Activated naive CD4-positive, alpha-beta T cell treated with Interleukin-2 at 50 U/mL for 16 hours (primary cell): ENCODE measurements around the gene DOK6.

ENCODE experiments used
- DNase-seq: peaks from one replicate; pipeline ENCODE4 v3.0.0-alpha.2; 2020

Gene DOK6

GRCh38 chr18:69697689-69698088 lies 297.0 kb downstream of the DOK6 start:
- DNase-seq: no peak

GRCh38 chr18:69701305-69701704 lies 300.6 kb downstream of the DOK6 start:
- no peak for DNase-seq

GRCh38 chr18:69703461-69703860 lies 302.8 kb downstream of the DOK6 start:
- no peak for DNase-seq

GRCh38 chr18:69705987-69706386 lies 305.3 kb downstream of the DOK6 start:
- DNase-seq: no peak

GRCh38 chr18:69708844-69709243 lies 308.2 kb downstream of the DOK6 start:
- DNase-seq: no peak

GRCh38 chr18:69715191-69715795 lies 314.6 kb downstream of the DOK6 start:
- no peak for DNase-seq

GRCh38 chr18:69717586-69717985 lies 316.9 kb downstream of the DOK6 start:
- DNase-seq: no peak

DNA sequence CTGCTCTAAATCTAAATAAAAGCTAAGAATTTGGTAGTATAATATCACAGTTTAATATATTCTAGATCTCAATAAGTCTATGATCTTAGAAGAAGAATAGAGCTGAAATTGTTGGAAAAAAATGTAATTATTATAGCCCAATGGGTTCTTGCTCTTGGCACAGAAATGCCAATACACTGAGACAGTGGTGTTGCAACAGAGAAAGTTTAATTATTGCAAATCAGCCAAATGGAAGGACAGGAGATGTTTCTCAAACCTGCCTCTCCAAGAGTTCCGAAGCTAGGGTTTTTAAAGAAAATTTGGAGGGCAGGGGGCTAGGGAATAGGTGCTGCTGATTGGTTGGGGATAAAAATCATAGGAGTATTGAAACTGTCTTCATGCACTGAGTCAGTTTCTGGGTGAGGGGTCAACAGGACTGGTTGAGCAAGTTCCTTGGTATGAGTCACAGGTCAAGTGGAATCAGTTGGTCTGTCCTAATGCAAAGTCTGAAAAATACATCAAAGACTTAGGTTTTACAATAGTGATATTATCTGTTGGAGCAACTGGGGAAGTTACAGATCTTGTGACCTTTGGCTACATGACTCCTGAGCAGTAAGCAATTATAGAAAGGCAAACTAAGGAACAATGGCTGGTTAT lies 318.3 kb downstream of the DOK6 start:
- DNase-seq: no peak

- DNase-seq: no peak
Observed at GRCh38 chr18:69720422-69720821, 319.7 kb downstream of the DOK6 start.

DNA sequence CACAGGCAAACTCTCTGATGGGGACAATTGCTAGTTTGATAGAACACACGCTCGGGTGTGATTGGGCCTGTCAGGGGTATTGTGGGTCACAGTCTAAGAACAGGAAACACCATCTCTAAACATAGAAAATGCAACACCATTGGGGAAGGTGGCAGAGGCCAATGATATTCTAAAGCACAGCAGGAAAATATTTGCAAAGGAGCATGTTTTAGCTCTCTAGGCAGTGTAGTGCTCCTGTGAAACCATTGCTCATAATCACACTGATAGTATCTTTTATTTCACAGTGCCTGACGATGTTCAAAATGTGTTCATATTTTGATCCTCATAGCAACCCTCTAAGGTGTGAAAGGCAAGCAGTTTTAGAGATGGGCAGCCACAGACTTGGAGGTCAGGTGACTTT lies 322.7 kb downstream of the DOK6 start:
- no peak for DNase-seq

- no peak for DNase-seq
Observed at GRCh38 chr18:69725009-69725408, 324.3 kb downstream of the DOK6 start.

GRCh38 chr18:69725855-69726508 lies 325.3 kb downstream of the DOK6 start:
- DNase-seq: no peak

DNA sequence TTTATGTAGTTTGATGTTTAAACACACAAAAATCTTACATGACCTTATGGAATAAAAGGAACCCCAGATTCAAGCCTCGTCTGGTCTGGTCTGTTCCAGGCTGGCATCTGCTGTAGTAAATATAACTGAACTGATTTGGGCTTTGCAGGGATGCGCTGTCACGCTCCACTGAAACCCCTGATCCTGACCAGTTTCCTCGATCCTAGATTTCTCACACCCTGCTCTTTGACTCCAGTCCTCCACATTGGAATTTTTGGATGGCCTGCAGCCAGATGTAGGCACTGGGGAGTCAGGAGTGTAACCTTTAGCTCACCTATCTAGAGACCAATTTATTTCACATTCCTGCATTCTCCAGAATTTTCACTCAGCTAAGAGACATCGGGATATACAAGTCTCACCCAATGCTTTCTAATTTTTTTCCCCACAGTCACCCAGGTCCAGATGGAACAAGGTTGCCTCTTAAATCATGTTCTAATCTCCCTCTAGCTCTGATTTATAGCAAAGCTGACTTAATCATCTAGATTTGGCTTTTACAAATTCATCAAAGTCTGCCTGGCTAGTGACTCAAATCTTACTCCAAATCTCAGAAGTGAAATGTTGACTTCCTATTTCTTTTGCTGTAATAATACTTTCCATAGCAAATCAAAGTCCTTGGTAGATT lies 327.4 kb downstream of the DOK6 start:
- no peak for DNase-seq

GRCh38 chr18:69730664-69731063 lies 330.0 kb downstream of the DOK6 start:
- no peak for DNase-seq

DNA sequence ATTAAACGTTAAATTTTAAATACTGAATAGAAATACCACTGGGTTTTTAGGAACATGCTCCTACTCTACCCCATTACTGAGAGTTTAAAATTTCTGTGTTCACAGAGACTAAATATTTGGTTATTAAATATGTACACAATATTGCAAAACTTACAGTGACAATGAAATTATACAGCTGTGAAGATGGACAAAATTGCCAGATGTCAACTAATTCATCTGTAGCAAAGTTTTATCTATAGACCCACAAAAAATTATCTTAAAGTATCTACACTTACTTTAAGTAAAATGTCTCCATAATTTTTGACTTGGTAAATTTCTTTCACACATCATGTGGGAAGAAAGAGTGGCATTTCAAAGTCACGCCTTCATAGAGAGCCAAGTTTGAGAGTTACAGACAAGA lies 333.8 kb downstream of the DOK6 start:
- DNase-seq: no peak

GRCh38 chr18:69736730-69737129 lies 336.0 kb downstream of the DOK6 start:
- DNase-seq: no peak

GRCh38 chr18:69737851-69738250 lies 337.2 kb downstream of the DOK6 start:
- no peak for DNase-seq

DNA sequence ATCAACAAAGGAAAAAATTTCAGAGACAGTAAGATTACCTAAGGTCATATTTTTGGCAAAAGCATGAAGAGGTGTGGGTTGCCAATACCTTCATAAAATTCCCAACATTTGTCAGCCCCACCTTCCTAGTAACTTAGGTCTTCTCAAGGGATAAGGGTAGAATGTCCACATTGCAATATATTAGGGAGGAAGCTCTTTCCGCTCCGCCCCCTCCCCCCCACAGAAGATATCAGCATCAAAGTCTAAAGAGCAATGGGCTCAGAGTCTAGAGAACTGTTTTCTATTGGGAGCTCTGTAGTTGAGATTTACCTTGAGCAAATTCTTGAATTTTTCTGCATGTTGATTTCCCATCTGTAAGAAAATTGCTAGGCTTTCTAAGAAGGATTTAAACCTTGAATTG lies 346.7 kb downstream of the DOK6 start:
- DNase-seq: no peak

DNA sequence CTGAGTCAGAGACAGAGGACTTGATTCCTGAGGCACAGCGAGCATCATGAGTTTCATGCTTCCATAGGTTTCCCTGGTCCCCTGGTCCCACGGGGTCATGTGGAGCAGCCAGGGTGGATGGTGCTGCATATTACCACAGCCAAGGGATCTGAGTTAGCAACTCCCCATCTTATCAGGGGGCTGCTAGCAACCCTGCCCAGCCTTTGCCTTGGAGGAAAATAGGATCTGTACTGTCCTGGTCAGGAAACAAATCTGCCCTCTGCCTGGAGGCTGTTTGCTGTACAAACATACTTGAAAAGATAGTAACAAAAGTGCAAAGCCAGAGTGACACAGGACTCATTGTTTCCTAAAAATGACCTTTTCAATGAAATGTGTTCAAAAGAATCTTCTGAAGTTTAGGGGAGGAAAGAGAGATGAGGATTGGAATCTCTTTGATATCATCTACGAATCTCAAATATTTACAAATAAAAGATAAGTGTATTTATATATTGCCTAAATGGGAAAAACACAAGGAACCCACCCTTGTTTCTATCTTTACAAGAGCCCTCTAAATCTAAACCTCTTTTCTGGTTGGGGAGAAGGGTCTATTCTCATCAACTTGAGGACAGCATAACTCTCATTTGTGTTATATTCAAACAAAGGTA lies 352.2 kb downstream of the DOK6 start:
- no peak for DNase-seq

DNA sequence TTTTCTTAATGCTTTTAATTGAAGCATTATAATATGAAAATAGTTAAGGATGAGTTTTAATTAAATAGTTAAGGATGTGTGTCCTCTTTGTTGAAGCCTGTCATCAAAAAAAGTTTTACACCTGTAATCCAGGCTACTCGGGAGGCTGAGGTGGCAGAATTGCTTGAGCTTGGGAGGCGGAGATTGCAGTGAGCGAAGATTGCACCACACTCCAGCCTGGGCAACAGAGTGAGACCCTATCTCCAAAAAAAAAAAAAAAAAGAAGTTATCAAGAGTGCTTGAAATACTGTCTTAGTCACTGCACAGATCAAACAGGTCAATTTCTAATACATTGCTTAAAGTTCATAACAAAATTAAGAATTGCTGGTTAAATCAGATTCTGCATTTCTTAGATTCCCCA lies 353.4 kb downstream of the DOK6 start:
- no peak for DNase-seq

GRCh38 chr18:69755041-69755440 lies 354.4 kb downstream of the DOK6 start:
- DNase-seq: no peak

- DNase-seq: no peak
Observed at GRCh38 chr18:69755856-69756496, 355.3 kb downstream of the DOK6 start.

DNA sequence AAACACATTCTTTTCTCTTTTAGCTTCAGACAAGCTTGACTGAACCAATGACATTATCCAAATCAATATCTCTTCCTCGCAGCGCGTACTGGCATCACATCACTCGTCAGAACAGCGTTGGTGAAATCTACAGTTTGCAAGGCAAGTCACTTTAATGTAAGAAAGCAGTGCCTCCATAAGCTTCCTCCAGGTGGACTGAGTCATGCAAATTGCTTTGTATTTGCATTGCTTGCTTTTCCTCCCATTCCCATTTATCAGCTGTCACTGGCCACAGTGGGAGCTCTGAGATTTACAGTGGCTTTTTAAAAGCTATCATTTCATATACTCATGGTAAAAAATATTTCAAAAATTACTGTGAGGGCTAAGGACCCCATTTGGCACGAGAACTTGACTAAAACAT lies 357.0 kb downstream of the DOK6 start:
- DNase-seq: no peak
